NCI-H187 treated with DMSO at 0.1 percent for 48 hours (cell line): ENCODE results near the gene GYPC.
"Not testable (repeated sequence)": the region's sequence is repeated elsewhere in the genome, so short reads cannot be mapped to it uniquely, and the experiment has no call there.

Experiments
- DNase-seq: peaks from one replicate; lab custom pipeline; 2025; lab: John Stamatoyannopoulos, UW

Gene GYPC

GRCh38 chr2:126699716-126700581 is 44.0 kb downstream of the GYPC start:
- DNase-seq = no peak

DNA sequence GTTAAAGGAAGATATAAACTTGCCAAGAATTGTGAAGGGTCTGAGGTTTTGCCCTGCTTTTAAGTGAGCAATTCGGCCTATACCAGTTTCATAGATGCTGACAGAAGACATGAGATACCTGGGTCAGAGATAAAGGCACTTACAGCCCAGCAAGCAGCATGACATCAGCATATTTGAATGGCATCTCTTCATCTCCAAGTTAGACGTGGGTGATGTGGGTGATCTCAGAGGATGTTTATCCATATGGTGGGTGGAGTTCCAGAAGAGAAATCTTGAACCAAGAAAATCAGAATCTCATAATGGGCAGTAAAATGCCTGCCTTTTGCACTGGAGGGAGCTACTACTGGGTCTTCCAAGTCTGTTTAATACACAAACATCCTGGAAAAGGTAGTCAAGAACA is 44.7 kb downstream of the GYPC start:
- no peak for DNase-seq

GRCh38 chr2:126703311-126703710 is 47.4 kb downstream of the GYPC start:
- DNase-seq = no peak

GRCh38 chr2:126704434-126705160 is 48.6 kb downstream of the GYPC start:
- no peak for DNase-seq

DNA sequence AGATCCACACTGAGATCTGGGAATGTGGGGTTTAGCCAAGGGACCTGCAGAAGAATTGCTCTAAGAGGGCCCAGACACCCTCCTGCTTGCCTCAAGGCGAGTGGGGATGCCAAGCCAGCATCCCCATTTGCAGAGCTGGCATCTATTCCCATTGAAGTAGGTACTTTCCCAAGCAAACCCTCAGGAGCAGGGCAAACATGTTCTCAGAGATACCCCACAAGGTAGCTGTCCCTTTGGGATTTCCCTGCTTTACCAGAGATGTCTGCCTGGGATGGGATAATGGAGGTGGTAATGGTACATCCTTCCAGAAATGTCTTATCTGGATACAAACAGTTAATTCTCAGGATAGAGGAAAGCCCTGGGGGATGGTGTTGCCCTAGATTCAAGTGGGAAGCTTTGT is 51.2 kb downstream of the GYPC start:
- no peak for DNase-seq

- no peak for DNase-seq
Measured at GRCh38 chr2:126707941-126708340, 52.0 kb downstream of the GYPC start.

DNA sequence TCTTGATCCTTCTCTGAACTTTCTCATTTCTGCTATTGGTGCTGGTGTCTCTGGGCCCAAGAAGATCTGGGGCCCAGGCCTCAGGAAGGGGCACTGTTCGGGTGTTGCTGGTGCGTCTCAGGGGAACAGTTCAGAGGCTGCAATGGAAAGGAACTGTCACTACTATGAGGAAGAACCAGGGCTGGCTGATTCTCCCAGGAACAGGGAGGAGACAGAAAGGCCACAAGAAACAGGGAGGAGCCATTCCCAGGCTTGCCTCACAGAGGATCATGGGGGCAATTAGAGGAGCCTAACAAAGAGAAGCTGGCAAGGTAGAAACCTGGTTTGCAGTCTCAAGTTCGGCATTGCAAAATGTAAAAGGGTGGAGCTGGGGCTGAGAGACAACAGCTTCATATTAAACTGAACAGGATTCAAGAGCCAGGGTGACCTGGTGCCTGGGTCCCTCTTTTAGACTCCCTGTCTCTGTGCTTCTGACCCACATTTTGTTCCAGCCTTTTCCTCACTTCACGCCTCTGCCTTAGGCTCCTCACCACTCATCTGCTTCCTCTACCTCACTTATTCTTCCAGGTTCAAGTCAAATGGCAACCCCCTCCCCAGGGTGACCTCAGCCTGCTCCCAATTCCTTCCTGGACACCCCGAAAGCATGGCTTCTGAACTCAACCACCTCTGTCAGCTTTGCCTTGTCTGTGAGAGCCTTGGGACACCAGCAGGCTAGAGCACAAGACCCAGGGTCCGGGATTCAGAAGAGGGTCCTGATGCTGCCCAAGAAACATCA is 58.4 kb downstream of the GYPC start:
- no peak for DNase-seq

- DNase-seq = no peak
Measured at GRCh38 chr2:126715111-126715510, 59.2 kb downstream of the GYPC start.

DNA sequence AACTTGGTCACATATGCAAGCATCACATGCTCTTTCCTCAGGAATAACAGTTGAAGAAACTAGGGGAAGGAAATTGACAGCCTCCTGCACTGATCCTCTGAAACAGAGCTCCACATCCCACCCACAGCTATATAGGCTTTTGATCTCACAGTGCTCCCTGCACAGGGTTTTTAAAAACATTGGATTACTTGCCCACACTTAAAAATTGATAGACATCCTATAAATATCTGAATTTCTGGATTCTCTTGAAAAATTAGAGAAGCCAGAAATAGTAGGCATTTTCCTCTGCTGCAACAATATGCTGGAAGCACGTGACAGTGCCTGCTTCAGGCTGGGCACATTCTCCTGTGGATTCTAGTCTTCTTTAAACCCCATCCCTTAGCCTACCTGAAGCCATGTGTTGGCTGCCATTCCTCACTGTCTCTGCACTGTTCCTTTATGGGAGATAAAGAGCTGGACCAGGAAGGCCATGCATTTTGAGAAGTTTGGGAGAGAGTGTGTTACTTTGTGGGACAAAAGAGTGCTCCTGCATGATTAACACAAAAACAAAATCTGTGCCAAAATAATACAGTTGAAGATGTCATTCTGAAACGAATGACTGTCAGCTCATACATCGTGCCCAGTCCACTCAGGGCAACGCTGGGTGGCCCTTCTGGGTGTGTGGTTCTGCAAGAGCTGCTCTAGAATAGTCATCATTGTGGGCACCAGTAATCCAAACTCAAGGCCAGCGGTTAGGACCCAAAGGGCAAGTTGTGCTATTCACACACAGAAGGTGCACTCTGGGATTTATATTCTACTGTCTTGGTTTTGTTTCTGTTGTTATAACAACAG is 59.8 kb downstream of the GYPC start:
- DNase-seq = no peak

DNA sequence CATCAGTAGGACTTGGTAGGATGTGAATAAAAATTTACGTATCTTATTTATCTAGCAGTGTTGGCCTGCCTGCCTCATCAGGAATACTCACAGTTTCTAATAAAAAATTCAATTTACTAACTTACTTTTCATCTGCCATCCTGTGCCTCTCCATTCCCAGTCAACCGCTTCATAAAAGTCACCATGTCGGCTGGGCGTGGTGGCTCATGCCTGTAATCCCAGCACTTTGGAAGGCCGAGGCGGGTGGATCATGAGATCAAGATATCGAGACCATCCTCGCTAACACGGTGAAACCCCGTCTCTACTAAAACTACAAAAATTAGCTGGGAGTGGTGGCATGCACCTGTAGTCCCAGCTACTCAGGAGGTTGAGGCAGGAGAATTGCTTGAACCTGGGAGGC is 61.3 kb downstream of the GYPC start:
- DNase-seq = not testable (repeated sequence)

DNA sequence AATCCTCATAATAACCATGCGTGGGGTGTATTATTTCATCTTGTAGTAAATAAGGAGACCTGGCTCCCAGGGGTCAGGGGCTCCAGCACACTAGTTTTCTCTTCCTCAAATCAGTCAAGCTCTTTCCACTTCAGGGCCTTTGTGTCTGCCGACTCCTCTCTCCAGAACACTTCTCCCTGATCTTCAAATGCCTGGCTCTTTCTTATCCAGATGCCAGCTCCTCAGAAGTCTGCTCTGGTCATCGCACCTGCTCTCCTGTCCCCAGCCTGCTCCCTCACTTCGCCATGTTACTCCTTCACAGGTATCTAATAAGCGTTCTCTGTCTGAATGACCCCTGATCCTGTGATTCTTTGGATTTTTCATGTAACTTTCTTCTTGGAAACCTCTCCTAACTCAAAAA is 62.0 kb downstream of the GYPC start:
- no peak for DNase-seq

DNA sequence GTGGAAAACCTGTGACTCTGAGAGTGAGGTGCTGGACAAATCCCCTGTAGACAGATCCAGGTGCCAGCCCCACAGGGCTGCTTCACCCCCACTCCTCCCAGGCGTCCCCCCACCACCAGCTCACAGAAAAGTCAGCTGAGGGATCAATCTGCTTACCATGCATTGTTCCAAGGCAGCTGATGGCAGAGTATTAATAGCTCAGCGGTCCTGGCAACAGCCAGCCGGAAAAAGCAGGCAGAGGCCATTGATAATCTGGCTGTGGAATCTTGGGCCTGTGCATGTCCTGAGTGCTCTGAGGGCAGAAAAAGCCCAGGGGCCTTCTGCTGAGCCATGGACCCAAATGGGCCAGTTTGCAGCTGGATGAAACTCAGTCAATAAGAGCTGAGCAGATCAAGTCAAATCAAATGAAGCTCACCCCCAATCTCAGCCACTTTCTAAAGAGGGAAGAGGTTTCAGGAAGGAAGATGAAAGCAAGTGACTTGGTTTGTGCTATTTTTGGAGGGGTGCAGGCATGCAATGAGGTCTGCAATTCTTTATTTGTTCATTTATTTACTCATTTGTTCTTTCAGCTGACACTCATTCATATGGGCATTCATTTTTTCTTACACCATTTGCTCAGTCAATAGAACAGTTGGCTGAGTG is 63.4 kb downstream of the GYPC start:
- DNase-seq = no peak

DNA sequence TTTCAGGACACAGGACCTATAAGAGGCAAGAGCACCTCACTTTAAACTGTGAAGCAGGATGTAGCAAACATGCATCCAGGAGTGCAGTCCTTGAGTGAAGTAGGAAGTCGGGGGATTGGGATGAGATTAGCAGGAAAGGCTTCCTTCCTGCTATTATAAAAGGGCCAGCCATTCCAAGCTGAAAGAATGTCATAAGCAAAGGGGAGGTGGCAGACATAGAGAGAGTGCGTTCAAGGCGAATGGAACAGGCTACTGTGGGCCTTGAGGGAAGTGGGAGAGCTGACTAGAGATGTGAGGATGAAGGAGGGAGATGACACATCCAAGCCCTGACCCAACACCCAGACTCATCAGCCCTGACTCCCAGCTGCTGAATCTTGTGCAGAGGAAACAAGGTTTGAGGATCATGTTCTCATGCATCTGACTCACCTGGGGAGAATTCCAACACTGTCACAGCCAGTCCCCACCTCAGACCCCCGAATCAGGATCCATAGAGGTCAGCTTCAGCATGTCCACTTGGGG is 63.9 kb downstream of the GYPC start:
- no peak for DNase-seq

DNA sequence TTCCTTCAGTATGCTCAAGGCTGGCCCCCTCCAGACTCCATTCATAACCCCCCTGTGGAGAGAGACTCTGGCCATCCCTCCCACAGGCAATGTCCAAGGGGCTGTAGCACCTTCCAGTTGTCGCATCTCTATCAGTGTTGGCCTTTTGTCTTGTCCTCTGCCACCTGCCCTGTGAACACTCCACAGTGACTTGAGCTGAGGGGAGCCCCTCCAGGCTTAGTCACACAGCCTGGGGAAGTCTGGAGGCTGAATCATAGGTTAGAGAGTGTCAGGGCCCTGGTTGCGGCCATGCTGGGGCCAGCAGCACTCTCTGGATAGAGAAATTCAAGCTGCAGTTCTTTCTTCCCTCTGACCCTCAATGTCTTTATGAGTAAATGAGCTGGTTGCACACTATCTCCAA is 64.7 kb downstream of the GYPC start:
- no peak for DNase-seq

DNA sequence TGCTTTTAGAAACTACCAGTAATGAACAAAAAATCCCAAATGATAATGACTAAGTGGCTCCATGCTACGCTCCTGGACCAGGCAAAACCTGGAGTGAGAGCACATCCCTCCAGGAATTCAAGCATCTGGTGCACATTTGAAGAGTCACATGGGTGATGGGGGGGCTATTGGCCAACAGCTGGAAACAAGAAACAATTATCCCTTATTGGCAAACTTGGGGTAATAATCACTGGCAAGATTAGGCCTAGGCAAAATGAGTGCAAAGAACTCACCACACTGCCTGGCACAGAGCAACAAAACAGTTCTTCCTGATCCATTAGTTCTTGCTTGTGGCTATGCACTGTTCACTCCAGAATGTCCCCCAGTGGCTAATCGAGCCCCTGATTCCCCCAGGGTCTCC is 66.1 kb downstream of the GYPC start:
- no peak for DNase-seq

DNA sequence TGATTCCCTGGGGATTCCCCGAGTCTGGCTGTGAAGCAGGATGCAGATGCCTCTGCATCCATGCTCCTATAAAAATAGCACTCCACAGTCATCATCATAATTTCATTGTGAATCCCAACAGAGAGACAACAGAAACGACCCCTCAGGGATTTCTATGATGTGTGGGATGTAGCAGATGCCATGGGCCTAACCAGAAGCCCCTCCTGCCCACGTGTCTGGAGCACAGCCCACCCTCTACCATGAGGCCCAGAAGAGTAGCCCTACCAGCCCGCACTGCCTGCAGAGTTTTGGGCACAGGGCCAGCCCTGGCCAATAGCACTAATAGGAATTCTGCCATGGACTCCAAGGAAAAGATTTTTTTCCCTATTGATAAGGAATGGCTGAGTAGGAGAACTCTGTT is 66.6 kb downstream of the GYPC start:
- no peak for DNase-seq

DNA sequence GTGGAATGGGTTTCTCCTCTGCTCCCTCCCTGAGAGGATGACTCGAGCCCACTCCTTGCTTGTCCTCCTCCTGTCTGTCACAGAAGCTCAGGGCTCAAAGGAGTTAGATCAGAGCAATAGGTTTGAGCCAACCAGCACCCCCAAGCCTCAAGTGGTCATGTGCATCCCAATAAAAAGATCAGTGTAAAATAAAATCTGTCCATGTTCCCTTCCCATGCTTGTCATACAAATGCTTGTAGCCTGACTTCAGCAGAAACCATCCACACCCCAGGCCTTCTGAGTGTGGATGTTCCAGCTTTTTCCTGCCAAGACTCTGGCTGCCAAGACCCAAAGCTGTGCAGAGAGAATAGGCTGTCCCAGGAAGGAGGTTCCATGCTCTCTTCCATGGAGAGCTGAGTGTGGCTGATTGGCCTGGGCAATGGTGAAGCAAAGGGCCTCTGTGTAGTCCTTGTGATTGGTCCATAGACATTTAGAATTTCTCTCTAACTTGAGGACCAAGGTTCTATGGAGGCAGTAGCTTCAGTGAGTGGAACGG is 67.4 kb downstream of the GYPC start:
- no peak for DNase-seq

DNA sequence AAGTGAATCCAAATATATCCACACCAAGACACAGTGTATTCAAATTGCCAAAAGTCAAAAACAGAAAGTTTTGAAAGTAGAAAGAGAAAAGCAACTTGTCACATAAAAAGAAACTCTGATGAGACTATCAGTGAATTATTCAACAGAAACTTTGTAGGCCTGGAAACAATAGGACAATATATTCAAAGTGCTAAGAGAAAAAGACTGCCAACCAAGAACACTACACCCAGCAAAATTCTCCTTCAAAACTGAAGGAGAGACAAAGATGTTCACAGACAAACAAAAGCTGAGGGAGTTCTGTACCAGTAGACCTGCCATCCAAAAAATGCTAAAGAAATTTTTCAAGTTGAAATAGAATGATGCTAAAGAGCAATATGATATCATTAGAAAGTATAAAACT is 69.6 kb downstream of the GYPC start:
- no peak for DNase-seq

DNA sequence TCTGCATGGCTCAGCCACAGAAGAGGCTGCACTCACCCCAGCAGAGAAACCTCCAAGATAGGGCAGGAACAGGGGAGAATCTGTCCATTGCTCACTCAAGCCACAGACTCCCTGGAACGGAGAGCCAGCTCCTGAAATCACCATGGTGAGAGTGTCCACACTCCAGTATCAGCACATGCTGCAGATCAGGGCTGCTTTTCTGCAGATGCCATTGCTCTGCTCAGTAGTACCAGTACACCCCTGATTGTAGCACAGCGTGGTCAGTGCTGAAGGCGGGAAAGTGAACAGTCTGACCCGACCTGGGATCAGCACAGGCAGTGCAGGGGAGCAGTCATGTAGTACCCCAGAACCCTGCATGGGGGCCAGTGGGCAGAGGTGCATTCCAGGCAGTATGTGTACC is 73.9 kb downstream of the GYPC start:
- DNase-seq = no peak

GRCh38 chr2:126730655-126731054 is 74.7 kb downstream of the GYPC start:
- DNase-seq = no peak

GRCh38 chr2:126731353-126731752 is 75.4 kb downstream of the GYPC start:
- no peak for DNase-seq
